ENCODE data around the gene ASIC2.

The ASIC2 gene

DNA sequence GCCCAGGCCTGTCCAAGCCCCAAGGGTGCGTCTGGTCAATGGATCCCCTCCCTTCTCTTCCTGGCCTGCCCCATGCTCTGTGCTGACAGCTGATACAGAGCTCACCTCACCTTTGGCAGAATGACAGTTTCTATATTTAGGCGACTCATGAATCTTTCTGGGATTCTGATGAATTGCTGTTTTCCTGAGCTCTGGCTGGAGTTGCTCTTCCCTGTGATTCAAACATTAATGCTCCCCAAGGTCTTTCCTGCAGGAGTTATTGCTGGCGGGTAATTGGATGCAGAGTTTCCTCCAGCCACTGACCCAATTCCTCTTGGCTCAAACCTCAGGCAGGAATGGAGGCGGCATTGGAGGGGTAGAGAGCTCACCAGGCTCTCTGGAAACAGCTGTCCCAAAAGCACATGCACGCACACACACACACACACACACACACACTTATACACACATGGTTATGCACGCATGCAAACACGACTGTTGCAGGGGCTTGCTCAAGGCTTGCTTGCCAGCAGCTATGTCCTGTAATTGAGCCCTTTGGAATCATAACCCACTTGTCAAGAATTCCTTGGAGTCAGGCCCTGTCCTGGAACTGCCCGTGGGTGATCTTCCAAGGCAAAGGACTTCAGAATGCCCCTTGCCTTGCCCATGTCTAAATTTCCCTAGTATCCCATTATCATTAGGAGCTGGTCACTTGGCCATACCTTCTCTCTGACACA is 128.8 kb downstream of the ASIC2 start:
- no peaks in the 10 kb centered on the region for H3K4me1 ChIP-seq (ENCODE audit: control insufficient read depth, insufficient read depth, low read length)
- H3K4me3 ChIP-seq (ENCODE audit: low read length in 2 of 2) = no peak overlapping the region
- no peaks in the 10 kb centered on the region for H3K9me3 ChIP-seq (ENCODE audit: control insufficient read depth in 2 of 2, low read length in 2 of 2)
- H3K9ac ChIP-seq (ENCODE audit: low read length in 2 of 2) = no peak overlapping the region
- H3K36me3 ChIP-seq (ENCODE audit: control insufficient read depth in 2 of 2, insufficient read depth in 2 of 2, low read length in 2 of 2) = no peaks in the 10 kb centered on the region
- no peak overlapping the region for H3K27ac ChIP-seq (ENCODE audit: low read length)
- peaks cover 0 to 6% of the 10 kb centered on the region in 2 donors for H3K27me3 ChIP-seq (ENCODE audit: control insufficient read depth in 1 of 2, insufficient read depth in 2 of 2, low read length in 2 of 2)

DNA sequence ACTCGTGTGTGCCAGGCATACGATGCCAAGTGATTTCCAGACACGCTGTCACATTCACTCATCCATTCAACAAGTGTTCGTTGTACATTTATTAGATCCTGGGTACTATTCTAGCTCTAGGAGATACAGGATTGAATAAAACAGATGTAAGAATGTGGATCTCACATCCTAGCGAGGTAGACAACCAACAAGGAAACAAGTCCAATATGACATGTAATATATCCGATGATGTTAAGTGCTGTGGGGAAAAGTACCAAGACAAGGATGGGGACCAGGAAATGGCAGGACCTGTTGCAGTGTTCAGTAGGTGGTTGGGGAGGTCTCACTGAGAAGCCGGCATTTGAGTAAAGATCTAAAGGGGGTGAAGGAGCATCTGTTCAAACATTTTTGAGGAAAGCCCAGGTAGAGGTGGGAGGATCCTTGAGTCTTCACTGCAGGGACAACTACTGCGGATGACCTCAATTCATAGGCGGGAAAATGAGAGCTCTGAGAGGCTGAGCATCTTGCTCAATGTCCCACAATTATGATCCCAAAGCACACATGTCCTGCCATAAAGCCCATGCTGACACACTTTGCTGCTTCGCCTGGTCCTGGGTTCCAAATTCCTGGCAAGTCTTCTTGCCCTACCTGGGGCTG is 129.4 kb downstream of the ASIC2 start:
- H3K9ac ChIP-seq (ENCODE audit: low read length in 2 of 2) = no peak overlapping the region
- H3K27me3 ChIP-seq (ENCODE audit: control insufficient read depth in 1 of 2, insufficient read depth in 2 of 2, low read length in 2 of 2) = peaks cover 0 to 6% of the 10 kb centered on the region in 2 donors
- H3K4me1 ChIP-seq (ENCODE audit: control insufficient read depth, insufficient read depth, low read length) = no peaks in the 10 kb centered on the region
- H3K27ac ChIP-seq (ENCODE audit: low read length) = no peak overlapping the region
- no peaks in the 10 kb centered on the region for H3K9me3 ChIP-seq (ENCODE audit: control insufficient read depth in 2 of 2, low read length in 2 of 2)
- no peaks in the 10 kb centered on the region for H3K36me3 ChIP-seq (ENCODE audit: control insufficient read depth in 2 of 2, insufficient read depth in 2 of 2, low read length in 2 of 2)
- H3K4me3 ChIP-seq (ENCODE audit: low read length in 2 of 2) = no peak overlapping the region

DNA sequence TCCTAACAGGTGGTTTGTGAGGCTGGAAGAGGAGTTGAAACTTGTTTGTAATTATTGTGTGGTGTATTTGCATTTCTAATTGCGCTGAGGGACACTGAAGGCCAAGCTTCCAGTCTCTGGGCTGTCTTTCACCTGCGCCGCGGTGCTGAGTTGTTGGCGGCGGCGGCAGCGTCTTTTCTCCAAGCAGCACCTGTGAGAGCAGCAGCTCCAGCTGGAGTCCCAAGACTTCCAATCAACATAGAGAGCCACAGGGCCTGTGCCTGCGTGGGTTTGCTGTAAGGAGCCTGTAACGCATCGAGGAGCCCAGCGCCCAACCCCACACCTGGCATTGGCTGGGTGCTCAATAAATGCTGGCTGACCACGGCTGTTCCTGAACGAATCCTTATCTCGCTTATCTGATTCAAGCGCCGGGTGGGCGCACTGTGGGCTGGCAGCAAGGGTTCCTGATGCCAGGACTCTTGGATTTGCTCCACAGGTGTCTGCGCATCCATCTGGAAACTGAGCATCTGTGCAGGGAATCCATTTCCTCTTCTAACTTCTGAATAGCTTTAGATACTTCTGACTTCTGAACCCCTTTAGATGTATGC is 138.1 kb downstream of the ASIC2 start:
- Histone ChIP-seq H3K9me3 (ENCODE audit: control insufficient read depth in 2 of 2, low read length in 2 of 2) (no peaks in the 10 kb centered on the region), H3K27me3 (ENCODE audit: control insufficient read depth in 1 of 2, insufficient read depth in 2 of 2, low read length in 2 of 2) (peaks cover 0 to 11% of the 10 kb centered on the region in 2 donors), H3K9ac (ENCODE audit: low read length in 2 of 2) (no peak overlapping the region), H3K36me3 (ENCODE audit: control insufficient read depth in 2 of 2, insufficient read depth in 2 of 2, low read length in 2 of 2) (no peaks in the 10 kb centered on the region), H3K4me3 (ENCODE audit: low read length in 2 of 2) (no peak overlapping the region), H3K4me1 (ENCODE audit: control insufficient read depth, insufficient read depth, low read length) (no peaks in the 10 kb centered on the region), H3K27ac (ENCODE audit: low read length) (no peak overlapping the region)

DNA sequence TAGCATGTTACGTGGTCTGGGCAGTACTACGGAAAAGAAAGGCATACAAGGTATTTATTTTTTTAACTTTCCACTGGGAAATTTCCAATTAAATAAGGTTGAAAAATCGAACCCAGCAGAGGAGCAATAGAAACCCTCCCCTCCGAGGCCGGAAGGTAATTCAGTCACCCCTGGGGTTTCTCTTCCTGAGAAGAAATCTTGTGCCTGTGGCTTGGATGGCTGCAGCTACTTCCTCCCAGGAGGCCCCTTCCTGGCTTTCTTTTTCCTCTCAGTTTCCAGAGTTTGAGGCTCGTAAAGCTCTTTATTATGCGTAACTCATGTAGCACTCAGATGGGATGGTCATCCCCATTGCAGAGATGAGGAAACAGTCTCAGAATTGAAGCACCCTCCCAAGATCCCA is 140.3 kb downstream of the ASIC2 start:
- Histone ChIP-seq H3K36me3 (ENCODE audit: control insufficient read depth in 2 of 2, insufficient read depth in 2 of 2, low read length in 2 of 2) (no peaks in the 10 kb centered on the region), H3K9ac (ENCODE audit: low read length in 2 of 2) (no peak overlapping the region), H3K27ac (ENCODE audit: low read length) (no peak overlapping the region), H3K4me3 (ENCODE audit: low read length in 2 of 2) (no peak overlapping the region), H3K4me1 (ENCODE audit: control insufficient read depth, insufficient read depth, low read length) (no peaks in the 10 kb centered on the region), H3K9me3 (ENCODE audit: control insufficient read depth in 2 of 2, low read length in 2 of 2) (no peaks in the 10 kb centered on the region), H3K27me3 (ENCODE audit: control insufficient read depth in 1 of 2, insufficient read depth in 2 of 2, low read length in 2 of 2) (peaks cover 0 to 7% of the 10 kb centered on the region in 2 donors)

DNA sequence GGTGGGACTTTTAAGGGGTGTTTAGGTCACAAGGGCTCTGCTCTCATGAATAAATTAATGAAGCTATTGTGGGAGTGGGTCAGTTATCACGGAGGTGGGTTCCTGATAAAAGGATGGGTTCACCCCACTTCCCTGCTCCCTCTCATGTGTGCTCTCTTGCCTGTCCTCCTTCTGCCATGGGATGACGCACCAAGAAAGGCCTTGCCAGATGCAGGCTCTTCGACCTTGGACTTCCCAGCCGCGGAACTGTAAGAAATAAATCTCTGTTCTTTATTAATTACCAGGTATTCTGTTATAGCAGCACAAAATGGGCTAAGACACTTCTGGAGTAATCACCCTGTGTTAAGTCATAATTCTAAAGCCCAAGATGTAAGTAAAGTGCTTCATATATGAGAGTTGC is 141.5 kb downstream of the ASIC2 start:
- Histone ChIP-seq H3K27me3 (ENCODE audit: control insufficient read depth in 1 of 2, insufficient read depth in 2 of 2, low read length in 2 of 2) (peaks cover 0 to 3% of the 10 kb centered on the region in 2 donors), H3K4me3 (ENCODE audit: low read length in 2 of 2) (no peak overlapping the region), H3K9ac (ENCODE audit: low read length in 2 of 2) (no peak overlapping the region), H3K27ac (ENCODE audit: low read length) (no peak overlapping the region), H3K9me3 (ENCODE audit: control insufficient read depth in 2 of 2, low read length in 2 of 2) (no peaks in the 10 kb centered on the region), H3K4me1 (ENCODE audit: control insufficient read depth, insufficient read depth, low read length) (no peaks in the 10 kb centered on the region), H3K36me3 (ENCODE audit: control insufficient read depth in 2 of 2, insufficient read depth in 2 of 2, low read length in 2 of 2) (no peaks in the 10 kb centered on the region)

DNA sequence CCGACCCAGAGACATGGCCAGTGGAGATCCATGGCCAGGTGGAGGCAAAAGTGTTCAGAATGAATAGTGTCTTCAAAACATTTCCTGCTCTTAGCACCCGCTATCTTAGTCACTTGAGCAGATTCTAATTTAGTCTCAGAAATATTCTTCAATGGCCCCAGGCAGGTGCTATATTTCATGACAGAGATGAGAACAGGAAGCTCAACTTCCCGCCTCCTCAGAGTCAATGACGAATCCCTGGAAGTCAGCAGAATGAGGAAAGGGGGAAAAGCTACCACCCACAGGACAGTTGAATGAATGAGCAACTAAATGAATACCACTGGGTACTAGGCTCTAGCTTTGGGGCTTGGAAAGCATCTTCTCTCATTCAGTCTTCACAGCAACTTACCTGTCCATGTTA is 147.2 kb downstream of the ASIC2 start:
- H3K36me3 ChIP-seq (ENCODE audit: control insufficient read depth in 2 of 2, insufficient read depth in 2 of 2, low read length in 2 of 2) = no peaks in the 10 kb centered on the region
- H3K4me1 ChIP-seq (ENCODE audit: control insufficient read depth, insufficient read depth, low read length) = no peaks in the 10 kb centered on the region
- no peak overlapping the region for H3K9ac ChIP-seq (ENCODE audit: low read length in 2 of 2)
- no peak overlapping the region for H3K27ac ChIP-seq (ENCODE audit: low read length)
- H3K9me3 ChIP-seq (ENCODE audit: control insufficient read depth in 2 of 2, low read length in 2 of 2) = no peaks in the 10 kb centered on the region
- H3K27me3 ChIP-seq (ENCODE audit: control insufficient read depth in 1 of 2, insufficient read depth in 2 of 2, low read length in 2 of 2) = peaks cover 2 to 9% of the 10 kb centered on the region in 2 donors
- H3K4me3 ChIP-seq (ENCODE audit: low read length in 2 of 2) = no peak overlapping the region

DNA sequence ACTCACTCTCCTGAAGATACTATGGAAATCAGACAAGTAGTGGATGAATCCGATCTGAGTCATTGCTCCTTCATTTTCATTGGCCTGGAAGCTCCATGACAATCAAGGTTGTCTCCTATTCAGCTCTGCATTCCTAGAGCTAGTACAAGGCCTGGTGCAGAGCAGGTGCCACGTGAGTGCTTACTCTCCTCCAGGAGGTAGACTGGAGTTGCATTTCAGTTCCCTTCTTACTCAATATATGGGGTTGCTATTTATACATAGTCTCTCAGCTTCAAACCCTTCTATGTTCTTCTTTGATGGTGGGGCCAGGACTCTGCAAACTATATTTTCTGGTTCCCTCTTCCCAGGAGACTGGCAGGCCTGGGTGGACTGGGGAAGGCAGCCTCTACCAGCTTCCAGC is 148.3 kb downstream of the ASIC2 start:
- peaks cover 2 to 9% of the 10 kb centered on the region in 2 donors for H3K27me3 ChIP-seq (ENCODE audit: control insufficient read depth in 1 of 2, insufficient read depth in 2 of 2, low read length in 2 of 2)
- no peaks in the 10 kb centered on the region for H3K9me3 ChIP-seq (ENCODE audit: control insufficient read depth in 2 of 2, low read length in 2 of 2)
- no peak overlapping the region for H3K27ac ChIP-seq (ENCODE audit: low read length)
- no peak overlapping the region for H3K9ac ChIP-seq (ENCODE audit: low read length in 2 of 2)
- H3K4me1 ChIP-seq (ENCODE audit: control insufficient read depth, insufficient read depth, low read length) = no peaks in the 10 kb centered on the region
- H3K4me3 ChIP-seq (ENCODE audit: low read length in 2 of 2) = no peak overlapping the region
- H3K36me3 ChIP-seq (ENCODE audit: control insufficient read depth in 2 of 2, insufficient read depth in 2 of 2, low read length in 2 of 2) = no peaks in the 10 kb centered on the region

DNA sequence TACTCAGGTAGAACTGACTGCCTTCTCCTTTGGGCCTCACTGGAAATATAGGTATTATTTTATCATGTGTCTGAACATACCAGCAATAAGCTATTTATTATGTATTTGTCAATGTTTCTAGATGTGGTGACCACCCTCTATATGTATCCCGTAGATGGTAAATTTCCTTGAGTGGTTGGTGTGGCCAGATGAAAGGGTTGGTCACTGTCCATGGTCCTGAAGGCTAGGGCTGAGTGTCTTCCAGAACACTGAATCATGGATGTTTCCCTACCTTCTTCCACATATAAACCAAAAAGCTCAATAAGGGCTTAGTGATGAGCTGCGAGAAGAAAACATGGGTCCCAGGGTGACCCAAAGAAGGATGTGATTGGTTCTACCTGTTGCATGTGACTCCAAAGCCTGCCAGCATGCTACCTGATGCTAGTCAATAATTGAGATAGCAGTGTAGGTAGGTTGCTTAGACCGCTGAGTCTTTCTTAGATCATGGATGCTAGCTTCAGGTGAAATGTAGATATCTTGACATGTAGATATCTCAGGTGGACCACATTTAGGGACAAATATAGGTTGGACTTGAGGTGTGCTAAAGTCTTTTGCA is 150.3 kb downstream of the ASIC2 start:
- Histone ChIP-seq H3K9ac (ENCODE audit: low read length in 2 of 2) (no peak overlapping the region), H3K27me3 (ENCODE audit: control insufficient read depth in 1 of 2, insufficient read depth in 2 of 2, low read length in 2 of 2) (peaks cover 2 to 9% of the 10 kb centered on the region in 2 donors), H3K36me3 (ENCODE audit: control insufficient read depth in 2 of 2, insufficient read depth in 2 of 2, low read length in 2 of 2) (no peaks in the 10 kb centered on the region), H3K4me1 (ENCODE audit: control insufficient read depth, insufficient read depth, low read length) (no peaks in the 10 kb centered on the region), H3K4me3 (ENCODE audit: low read length in 2 of 2) (no peak overlapping the region), H3K27ac (ENCODE audit: low read length) (no peak overlapping the region), H3K9me3 (ENCODE audit: control insufficient read depth in 2 of 2, low read length in 2 of 2) (no peaks in the 10 kb centered on the region)

DNA sequence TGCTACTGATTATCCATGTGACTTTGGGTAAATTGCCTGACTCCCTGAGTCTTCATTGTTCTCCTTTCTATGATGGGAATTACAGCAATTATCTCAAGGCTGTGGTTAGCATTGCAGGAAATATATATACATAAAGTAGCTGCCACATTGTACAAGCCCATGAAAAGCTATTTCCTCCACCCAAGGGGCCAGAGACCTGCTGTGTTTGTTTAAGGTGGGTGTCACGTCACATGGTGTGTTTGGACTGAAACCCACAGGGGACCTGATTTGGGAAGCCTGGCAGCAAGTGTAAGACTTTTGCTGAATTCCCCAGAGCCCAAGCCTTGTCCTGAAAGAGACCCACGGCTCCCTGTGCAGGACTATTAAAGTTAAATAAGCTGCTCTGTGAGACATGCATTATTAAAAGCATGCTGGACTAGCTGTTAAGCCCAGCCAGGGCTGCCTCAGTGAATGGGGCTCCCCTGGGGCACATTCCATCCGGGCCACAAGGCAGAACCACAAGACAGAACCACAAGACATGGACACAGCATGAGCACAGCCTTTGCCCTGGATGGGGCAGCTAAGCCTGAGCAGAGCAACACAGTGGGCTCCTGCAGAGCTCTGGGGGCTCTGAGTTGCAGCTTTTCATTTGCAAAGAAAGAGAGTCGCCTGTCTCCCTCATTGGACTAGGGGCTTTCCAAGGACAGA is 152.5 kb downstream of the ASIC2 start:
- H3K4me3 ChIP-seq (ENCODE audit: low read length in 2 of 2) = no peak overlapping the region

DNA sequence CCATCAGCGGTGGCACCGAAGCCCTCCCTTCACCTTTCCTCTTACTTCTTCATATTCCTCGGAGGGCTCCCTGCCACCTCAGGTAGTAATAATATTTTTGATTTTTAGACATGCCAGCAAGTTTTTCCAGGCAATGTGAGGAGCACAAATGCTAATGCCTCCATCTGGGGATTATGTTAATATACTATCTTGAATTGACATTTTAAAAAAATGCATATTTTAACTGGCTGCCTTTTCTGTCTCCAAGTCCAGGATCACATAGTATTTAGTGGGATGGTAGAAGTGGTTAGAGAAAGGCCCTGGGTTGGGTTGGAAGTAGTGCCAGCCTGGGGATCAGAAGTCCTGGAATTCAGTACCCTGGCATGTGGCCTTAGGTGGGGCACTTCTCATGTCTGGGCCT is 154.5 kb downstream of the ASIC2 start:
- Histone ChIP-seq H3K9me3 (ENCODE audit: control insufficient read depth in 2 of 2, low read length in 2 of 2) (no peaks in the 10 kb centered on the region), H3K36me3 (ENCODE audit: control insufficient read depth in 2 of 2, insufficient read depth in 2 of 2, low read length in 2 of 2) (no peaks in the 10 kb centered on the region), H3K4me3 (ENCODE audit: low read length in 2 of 2) (no peak overlapping the region), H3K27ac (ENCODE audit: low read length) (no peak overlapping the region), H3K4me1 (ENCODE audit: control insufficient read depth, insufficient read depth, low read length) (no peaks in the 10 kb centered on the region), H3K9ac (ENCODE audit: low read length in 2 of 2) (no peak overlapping the region), H3K27me3 (ENCODE audit: control insufficient read depth in 1 of 2, insufficient read depth in 2 of 2, low read length in 2 of 2) (peaks cover 3 to 5% of the 10 kb centered on the region in 2 donors)

More for the DNA sequence above, 152.5 kb downstream of the ASIC2 start:
- Histone ChIP-seq H3K27me3 (ENCODE audit: control insufficient read depth in 1 of 2, insufficient read depth in 2 of 2, low read length in 2 of 2) (peaks cover 5% of the 10 kb centered on the region in 2 donors), H3K9me3 (ENCODE audit: control insufficient read depth in 2 of 2, low read length in 2 of 2) (no peaks in the 10 kb centered on the region), H3K9ac (ENCODE audit: low read length in 2 of 2) (no peak overlapping the region), H3K36me3 (ENCODE audit: control insufficient read depth in 2 of 2, insufficient read depth in 2 of 2, low read length in 2 of 2) (no peaks in the 10 kb centered on the region), H3K27ac (ENCODE audit: low read length) (no peak overlapping the region), H3K4me1 (ENCODE audit: control insufficient read depth, insufficient read depth, low read length) (no peaks in the 10 kb centered on the region)

All from stomach smooth muscle (tissue), 2 donors.